Inflammatory macrophage treated with lipopolysaccharide for 4 hours (primary cell): ENCODE data around the gene WRNIP1.
A peak's percentile ranks its signal among the peaks of the same experiment; 100 is the strongest.

Source experiments
- DNase-seq: peaks from one replicate; pipeline ENCODE4 v3.0.0-alpha.2; 2020

WRNIP1 gene

DNA sequence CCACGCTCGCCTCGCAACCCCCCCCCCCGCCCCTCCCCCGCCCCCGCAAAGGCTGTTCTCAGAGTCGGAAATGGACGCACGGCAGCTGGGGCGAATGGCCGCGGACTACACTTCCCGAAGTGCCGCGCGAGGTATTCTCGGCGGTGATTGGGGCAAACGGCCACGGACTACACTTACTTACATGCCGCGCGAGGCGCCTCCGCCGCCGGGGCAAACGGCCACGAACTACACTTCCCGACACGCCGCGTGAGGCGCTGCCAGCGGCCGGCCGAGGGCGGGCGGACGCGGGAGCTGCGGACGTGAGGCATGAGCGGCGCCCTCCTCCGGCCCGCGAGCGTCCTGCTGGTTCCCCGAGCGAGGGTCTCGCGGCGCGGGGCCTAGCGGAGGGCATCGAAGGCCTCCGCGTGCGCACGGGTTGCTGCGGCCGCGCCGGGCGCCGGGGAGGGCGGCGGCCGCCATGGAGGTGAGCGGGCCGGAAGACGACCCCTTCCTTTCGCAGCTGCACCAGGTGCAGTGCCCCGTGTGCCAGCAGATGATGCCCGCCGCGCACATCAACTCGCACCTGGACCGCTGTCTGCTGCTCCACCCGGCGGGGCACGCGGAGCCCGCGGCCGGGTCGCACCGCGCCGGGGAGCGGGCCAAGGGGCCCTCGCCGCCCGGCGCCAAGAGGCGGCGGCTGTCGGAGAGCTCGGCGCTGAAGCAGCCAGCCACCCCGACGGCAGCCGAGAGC, at the start of gene WRNIP1:
Gene WRNIP1, plus strand, starts transcription at position 228 of the 730 bp plus-strand sequence. Its CDS starts 230 bp downstream, at position 458.
- DNase-seq = peak; percentile 100

- no peak for DNase-seq
Observed at GRCh38 chr6:2715737-2716136, 49.5 kb upstream of the WRNIP1 start.

DNA sequence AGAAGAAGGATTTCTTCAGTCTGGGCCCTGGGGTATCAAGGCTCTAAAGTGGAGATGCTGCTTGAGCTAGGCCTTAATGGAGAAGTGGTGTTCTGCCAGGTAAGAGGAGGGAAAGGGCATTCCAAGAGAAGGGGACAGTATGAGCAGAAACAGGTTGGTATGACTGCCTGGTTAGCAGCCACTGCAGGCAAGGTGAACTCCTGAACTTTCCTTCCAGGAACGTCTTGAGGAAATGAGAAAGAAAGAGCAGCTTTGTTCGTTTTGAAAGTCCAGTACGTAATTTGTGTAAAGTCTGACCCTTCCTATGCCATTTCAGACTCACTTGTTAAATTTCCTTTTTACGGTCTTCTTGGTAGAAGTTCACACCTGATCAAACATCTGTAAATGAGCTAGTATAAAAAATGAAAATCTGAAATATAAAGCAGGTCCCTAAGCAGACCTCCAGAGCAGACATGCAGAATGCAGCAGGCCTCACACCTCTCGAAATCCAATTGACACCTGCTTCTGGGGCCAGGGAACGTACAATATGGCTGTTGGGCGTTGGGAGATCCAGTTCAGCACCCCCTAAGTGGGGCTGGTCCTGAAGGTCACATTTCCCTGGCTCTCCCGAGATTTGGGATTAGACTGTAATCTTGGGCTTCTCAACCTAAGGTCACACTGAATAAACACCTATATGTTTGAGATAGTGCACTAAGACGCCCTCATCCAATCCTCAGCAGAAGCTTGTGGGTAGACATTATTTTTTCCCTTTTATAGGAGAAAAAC, 48.1 kb upstream of the WRNIP1 start:
- no peak for DNase-seq

DNA sequence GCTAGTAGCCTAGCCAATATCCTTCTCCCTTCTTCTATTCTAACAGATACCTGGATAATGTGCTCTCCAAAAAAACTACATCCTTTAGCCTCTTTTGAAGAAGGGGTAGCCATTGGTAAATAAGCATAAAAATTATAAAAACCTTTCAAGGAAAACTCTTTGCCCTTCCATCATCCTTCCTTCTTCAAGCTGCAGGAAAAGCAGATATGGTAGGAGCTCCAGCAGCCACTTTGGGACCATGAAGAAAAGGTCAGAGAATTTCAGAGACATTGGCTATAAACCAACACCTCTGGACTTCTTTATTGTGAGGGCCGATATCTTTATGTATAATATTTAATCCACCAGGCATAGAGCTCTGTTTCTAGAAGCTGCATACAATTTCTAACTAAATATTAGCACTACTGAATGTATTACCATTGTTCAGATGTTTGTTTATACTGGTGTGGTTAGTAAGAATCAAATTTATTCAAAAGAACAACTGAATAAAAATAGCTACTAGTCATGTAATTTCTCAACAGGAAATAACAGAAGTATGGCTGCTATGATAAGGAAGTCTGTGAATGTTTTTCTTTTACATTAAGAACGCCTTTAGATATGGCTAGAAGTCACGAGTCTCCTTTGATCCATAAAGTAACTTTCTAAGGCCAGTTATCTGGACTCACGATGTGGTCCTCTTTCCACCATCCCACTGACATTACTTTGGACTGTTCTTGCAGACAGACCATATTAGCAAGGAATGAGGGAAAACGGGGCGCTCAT, 46.7 kb upstream of the WRNIP1 start:
- peak; percentile 40 for DNase-seq

GRCh38 chr6:2719093-2719455, 46.1 kb upstream of the WRNIP1 start:
- DNase-seq = no peak

- no peak for DNase-seq
Observed at GRCh38 chr6:2721219-2721618, 44.0 kb upstream of the WRNIP1 start.

- DNase-seq = no peak
Observed at GRCh38 chr6:2725364-2725988, 39.7 kb upstream of the WRNIP1 start.

DNA sequence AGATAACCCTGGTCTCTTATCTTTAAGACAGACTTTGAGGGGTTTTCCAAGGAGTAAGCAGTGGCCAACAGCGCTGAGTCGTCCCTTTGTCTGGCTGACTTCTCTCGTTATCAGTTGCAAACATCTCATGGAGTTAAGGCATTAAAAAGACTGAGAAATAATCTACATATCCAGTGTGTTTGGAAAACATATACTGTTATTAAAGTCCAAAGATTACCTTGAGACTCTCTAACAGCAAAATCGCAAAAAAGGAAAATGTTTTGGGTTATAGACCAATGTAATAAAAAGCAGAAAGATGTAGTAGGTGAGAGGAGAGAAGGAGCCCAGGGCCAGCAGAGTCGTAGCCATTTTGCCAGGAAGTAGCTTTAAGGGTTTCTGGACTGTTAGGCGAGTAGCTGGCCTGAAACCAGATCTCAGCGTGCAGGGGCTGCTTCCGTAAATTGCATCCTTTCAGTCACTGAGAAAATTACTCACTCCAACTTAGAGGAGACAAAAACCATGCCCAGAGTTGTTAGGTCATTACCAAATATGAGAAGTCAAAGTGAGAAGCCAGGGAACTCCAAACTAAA, 39.1 kb upstream of the WRNIP1 start:
- peak; percentile 97 for DNase-seq

DNA sequence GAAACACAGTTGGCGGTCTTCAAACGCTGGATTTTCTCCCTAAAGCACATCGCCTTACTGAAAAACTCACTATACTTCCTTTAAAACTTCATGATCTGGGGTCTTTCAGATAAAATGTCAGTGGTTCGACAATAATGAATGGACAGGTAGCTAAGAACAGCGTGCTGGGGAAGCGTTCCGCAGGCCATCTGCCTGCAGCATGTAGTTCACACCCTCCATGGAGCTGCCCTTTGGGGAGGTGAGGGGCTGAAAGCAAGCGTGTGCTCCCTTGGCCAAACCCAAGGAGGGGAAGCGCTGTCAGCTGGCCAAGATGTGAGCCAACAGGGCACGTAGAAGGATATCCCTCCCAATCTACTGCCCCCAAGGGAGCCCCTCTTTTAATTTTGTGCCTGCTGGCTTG, 35.3 kb upstream of the WRNIP1 start:
- no peak for DNase-seq

- DNase-seq = no peak
Observed at GRCh38 chr6:2730353-2731107, 34.7 kb upstream of the WRNIP1 start.

DNA sequence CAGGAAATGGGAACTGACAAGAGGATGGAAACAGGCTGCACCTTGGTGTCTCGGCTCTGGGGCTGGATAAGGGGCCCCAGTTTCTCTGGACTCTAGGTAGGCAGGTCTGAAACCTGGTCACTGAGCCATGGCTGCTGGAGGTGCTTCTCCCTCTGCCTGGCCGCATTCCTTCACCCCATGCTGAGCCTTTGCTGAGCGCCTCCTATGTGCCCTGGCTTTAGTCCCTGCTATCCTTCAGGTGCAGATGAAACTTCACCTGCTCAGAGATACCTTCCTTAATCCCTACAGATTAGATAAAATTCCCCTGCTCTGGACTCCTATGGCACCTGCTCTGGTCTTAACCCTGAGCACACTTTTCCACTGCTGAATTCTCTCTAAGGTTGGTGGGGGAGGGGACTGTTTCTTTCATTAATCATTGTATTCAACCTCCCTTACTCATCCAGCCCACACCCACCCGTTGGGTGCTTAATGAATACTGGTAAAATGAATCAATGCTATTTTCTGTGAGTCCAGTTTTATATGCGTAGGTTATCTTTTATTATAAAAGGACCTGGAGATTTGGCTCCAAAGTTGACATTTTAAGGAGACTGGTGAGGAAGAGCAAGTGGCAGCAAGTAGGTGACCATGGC, 33.8 kb upstream of the WRNIP1 start:
- DNase-seq = no peak

GRCh38 chr6:2732503-2733089, 32.6 kb upstream of the WRNIP1 start:
- DNase-seq = no peak

GRCh38 chr6:2733324-2733723, 31.9 kb upstream of the WRNIP1 start:
- peak; percentile 99 for DNase-seq

- no peak for DNase-seq
Observed at GRCh38 chr6:2733736-2734480, 31.3 kb upstream of the WRNIP1 start.

DNA sequence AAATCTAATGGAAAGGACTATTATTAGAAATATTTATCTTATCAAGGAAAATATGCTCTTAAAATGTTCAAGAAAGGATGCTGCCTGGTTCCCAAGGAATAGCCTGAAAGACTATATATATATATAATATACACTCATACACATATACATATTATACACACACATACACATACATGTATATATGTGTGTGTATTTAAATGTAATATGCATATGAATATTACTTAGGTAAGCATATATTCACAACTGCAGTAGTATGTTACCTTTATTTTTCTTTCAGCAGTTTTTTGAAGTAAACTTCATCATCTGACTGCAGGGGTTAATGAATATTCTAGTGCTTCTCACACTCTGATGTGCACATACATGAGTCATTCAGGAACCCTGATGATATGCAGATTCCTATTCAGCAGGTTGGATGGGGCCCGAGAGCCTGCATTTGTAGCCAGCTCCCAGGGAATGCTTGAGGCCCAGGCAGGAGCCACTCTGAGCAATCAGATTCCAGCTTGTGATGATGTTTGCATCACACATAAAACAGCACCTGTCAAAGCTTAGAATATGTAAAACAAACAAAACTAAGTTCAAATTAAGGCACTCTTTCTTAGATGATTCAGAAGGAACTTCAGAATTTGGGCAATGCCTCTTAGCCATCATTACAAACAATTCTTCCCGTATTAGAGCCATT, 30.6 kb upstream of the WRNIP1 start:
- peak; percentile 71 for DNase-seq

GRCh38 chr6:2737885-2738284, 27.3 kb upstream of the WRNIP1 start:
- DNase-seq = peak; percentile 88

GRCh38 chr6:2738373-2738979, 26.7 kb upstream of the WRNIP1 start:
- peak; percentile 74 for DNase-seq

DNA sequence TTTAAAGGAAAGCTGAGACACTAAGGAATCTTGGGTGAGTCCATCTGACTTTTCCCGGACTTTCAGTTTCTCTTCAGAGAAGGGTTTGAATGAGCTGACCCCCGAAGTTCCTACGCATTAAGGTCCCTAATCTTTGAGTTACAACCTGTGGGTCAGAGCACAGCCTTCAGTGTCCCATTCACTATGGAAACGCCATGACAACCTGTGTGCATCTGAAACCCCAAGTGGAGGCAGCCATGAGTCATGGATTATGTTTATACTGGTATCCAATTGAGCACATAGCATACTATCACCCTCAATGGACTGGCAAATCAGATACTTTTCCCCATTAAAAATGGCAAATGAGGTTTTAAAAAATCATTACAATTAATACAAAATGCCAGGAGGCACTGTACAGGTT, 25.9 kb upstream of the WRNIP1 start:
- no peak for DNase-seq

GRCh38 chr6:2740581-2740980, 24.6 kb upstream of the WRNIP1 start:
- DNase-seq = peak; percentile 78
